Activated CD4-positive, alpha-beta T cell treated with anti-CD3 and anti-CD28 coated beads for 24 hours (primary cell): ENCODE measurements around the gene PTCH2.
"Not testable (repeated sequence)": the region's sequence is repeated elsewhere in the genome, so short reads cannot be mapped to it uniquely, and the experiment has no call there.

Source experiments
- DNase-seq, 2 donors: peaks; one replicate each; pipeline ENCODE4 v3.0.0-alpha.2; 2020; ENCODE audit warnings: low read depth in 2 of 2

PTCH2 gene

DNA sequence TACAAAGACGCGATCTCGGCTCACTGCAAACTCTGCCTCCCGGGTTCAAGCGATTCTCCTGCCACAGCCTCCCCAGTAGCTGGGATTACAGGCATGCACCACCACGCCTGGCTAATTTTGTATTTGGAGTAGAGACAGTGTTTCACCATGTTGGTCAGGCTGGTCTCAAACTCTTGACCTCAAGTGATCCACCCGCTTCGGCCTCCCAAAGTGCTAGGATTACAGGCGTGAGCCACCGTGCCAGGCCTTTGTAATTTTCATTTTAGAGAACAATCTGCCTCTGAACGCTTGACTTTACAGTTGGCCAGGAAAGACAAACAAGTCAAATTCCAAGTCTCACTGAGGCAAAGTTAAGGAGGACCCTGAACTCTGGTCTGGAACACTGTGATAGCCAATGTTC, 4.8 kb downstream of the PTCH2 start:
- not testable (repeated sequence) for DNase-seq

- peak; percentile 83 to 92 for DNase-seq
Observed at GRCh38 chr1:44835738-44836675, 7.0 kb downstream of the PTCH2 start.

- no peak for DNase-seq
Observed at GRCh38 chr1:44834328-44834727, 8.7 kb downstream of the PTCH2 start.

- DNase-seq: no peak
Observed at GRCh38 chr1:44832056-44832705, 10.9 kb downstream of the PTCH2 start.

DNA sequence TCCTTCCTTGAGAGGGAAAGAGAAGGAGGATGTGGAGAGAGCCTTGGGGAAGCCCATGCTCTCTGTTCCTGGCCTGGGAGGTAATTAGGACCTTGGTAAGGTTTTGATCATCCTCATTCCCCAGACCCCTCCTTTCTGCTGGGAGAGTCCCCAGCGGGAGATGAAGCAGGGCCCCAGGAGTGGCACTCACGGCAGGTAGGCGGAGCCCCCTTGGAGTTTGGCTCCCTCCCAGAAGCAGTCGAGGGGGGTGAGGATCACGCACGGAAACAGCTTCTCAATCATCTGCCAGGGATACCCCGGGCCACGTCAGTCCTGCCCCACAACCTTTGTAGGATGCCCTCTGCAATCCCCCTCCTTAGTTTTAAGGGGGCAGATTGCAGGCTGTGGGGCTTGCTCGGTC, 11.5 kb downstream of the PTCH2 start:
- no peak for DNase-seq

DNA sequence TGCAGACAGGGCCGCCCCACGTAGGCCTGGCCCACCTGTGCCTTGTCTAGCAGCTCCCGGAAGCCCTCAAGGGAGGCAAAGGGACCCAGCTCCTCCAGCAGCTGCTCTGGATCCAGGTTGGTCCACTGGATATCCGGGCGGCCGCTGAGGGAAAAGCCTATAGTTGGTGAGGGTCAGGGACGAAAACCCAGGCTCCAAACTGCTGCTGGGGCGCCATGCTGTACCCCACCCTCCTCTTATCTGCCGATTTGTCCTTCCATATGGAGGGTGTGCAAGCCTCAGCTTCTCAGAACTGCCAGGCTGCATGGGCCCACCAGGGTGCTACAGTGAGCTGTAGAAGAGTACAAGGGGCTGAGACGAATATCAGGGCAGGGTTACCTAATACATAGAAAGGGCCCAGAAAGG, 12.2 kb downstream of the PTCH2 start:
- no peak for DNase-seq

- DNase-seq: no peak
Observed at GRCh38 chr1:44829506-44830384, 13.3 kb downstream of the PTCH2 start.

DNA sequence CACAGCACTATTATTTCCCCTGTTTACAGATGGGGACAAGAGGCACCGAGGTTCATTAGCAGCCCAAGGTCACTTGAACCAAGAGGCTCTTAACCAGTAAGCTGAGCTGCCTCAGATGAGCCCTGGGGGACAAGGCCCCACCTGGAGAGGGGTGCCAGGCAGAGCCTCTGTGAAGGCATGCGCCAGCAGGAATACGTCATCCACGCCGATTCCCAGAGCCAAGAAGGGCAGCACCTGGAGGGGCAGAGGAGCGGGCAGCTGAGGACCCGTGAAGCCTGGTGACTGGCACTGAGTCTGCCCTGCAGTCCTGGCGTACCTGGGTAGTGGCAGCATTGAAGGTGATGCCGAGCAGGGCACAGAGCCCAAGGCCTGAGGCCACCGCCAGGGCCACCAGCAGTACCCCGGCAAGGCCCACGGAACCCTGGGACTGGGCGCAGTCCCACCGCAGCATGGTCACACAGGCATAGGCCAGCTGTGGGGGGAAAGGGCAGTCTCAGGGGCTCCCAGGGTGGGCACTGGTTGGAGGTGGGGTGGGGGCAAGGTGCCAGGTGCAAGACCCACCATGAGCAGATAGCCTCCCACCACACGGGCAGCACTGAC, 14.1 kb downstream of the PTCH2 start:
- no peak for DNase-seq

DNA sequence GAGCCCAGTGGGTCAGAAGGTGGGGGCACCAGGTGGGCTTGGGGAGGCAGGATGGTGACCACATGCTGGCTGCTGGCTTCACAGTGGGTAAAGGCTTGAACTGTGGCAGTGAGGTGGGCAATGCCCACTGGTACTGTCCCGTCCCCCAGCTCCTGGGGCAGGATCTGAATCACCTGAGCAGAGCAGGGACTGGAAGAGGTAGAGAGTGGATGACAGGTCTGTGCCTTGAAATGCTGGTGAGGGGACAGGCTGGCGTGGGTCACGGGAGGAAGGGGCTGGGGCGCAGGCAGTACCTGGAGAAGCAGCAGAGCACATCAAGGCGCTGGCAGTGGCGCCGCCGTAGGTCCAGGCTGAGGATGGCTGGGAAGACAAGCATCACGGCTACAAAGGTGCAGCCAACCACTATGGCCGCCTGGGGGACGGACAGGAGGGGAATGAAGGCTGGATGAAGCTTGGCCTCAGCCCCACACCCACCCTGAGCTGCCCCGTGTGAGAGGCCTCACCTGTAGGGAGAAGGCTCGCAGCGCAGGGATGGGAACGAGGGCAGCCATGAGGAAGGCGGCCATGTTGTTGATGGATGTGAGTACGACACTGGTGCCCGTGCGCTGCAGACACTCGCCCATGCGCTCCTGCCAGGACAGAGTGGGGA, 14.9 kb downstream of the PTCH2 start:
- no peak for DNase-seq

DNA sequence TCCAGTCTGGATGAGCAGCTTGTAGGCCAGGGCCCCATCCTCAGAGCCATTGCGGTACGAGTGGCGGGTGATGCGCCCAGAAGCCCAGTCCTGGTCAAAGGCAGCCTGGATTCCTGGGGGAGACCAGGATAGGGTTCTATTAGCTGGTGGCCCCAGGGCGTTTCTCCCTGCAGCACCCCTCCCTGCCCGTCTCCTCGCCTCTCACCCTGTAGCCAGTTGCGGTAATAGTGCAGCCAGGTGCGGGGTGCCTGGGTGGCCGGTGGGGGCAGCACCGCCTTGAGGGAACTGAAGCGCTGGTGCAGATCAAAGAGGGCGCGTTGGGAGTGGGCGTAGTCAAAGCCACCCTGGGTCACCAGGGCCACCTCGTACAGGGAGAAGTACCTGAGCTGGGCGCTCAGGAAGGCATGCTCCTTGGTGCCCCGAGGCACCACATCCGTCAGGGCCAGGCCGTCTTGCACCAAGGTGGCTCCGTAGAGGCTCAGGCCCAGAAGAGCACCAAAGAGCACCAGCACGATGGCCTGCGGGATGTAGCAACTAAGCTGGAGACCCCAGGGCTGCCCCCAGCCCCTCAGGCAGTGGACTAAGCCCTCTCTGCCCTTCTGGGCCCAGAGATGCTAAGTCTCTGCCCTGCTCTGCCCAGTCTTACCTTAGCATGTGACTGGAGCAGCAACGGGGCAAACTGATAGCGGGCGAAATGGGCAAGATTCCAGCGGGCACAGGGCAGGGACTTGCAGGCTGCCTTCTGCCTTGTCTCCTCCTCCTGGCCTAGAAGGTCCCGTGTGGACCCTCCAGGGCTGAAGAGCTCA, 15.7 kb downstream of the PTCH2 start:
- DNase-seq: no peak

DNA sequence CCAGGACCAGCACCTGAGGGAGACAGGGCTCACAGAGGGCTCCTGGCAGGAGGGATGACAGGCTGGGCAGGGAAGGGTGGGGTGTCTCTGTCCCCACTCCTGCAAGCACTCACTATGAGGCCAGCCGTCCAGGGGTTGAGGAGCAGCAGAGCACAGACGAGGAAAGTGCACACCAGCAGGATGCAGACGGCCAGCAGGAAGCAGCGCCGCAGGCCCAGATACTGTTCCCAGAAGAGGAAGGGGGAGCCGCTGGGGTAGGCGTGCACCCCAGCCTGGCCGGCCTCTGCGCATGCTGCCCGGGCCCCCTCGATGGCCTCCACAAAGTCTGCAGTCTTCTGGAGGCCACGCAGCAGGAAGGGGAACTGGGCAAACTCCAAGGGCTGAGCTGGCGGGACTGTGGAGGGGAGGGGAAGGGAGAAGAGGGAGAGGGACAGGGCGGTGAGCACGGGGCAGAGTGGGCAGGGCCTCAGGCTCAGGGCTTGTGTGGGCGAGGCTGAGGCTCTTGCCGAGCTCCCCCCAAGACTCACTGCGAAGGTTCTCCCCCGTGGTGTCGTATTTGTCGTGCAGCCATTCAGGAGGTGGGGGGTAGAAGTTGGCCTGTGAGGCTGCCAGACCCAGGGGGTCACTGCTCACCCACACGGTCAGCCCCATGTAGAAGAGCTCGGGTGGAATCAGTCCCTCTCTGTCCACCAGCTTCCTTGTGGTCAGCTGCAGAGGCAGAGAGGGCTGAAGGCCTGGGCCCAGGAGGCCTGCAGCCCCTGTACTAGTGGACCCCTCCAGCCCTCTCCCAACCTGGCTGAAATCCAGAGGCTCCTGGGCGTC, 16.5 kb downstream of the PTCH2 start:
- DNase-seq: no peak

DNA sequence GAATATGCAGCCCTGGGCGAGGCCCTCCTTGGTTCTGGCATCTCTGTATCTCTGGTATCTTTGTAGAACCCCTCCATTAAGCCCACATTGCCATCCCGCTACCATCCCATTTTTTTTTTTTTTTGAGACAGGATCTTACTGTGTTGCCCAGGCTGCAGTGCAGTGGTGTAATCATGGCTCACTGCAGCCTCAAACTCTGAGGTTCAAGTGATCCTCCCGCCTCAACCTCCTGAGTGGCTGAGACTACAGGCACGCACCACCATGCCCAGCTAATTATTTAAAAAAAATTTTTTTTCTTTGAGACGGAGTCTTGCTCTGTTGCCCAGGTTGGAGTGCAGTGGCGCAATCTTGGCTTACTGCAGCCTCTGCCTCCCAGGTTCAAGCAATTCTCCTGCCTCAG, 18.7 kb downstream of the PTCH2 start:
- not testable (repeated sequence) for DNase-seq

- DNase-seq: no peak
Observed at GRCh38 chr1:44822981-44823451, 20.0 kb downstream of the PTCH2 start.

- no peak for DNase-seq
Observed at GRCh38 chr1:44822131-44822701, 20.8 kb downstream of the PTCH2 start.

GRCh38 chr1:44821240-44821715, 21.8 kb downstream of the PTCH2 start:
- DNase-seq: no peak

- DNase-seq: no peak
Observed at GRCh38 chr1:44820328-44821239, 22.5 kb downstream of the PTCH2 start.

- DNase-seq: peak; percentile 67 to 70
Observed at GRCh38 chr1:44819608-44820327, 23.3 kb downstream of the PTCH2 start.
